DOHH2 (cell line): ENCODE results near the gene ADNP2.

Source experiments
- EZH2phosphoT487 ChIP-seq: fragments of 200-600 bp; sonication (generic); IDR thresholded peaks from 2 replicates; pipeline ENCODE4 v1.6.1; 2017; ENCODE audit warnings: borderline replicate concordance, mild to moderate bottlenecking, antibody characterized with exemption, low read length, moderate library complexity, mixed read lengths
- TF ChIP-seq, protein P1 (sequence below): fragments of 200-600 bp; sonication (generic); IDR thresholded peaks from one replicate; pipeline ENCODE4 v1.5.1; 2014; ENCODE audit warnings: antibody characterized with exemption, mild to moderate bottlenecking, low read depth, low read length; ENCODE audit not compliant: poor library complexity, severe bottlenecking

DNA sequence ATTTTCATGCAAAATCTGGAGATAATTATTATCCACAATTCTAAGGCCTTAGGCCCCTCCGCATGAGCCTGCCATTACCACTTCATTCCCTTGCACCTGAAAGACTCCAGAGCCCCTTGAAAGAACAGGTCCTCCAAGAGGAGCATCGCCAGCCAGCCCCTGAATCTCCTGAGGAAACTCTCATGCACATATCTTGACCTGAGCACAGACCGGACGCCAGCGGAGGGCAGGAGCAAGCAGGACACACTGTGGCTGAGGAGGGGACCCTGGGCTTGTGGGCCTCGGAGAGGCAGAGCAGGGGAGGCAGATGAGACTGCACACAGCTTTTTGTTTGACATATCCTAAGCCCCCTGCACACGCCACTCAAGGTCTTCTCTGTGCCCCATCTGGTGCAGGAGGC lies 13.6 kb upstream of the ADNP2 start:
- TF ChIP-seq, protein P1, sequence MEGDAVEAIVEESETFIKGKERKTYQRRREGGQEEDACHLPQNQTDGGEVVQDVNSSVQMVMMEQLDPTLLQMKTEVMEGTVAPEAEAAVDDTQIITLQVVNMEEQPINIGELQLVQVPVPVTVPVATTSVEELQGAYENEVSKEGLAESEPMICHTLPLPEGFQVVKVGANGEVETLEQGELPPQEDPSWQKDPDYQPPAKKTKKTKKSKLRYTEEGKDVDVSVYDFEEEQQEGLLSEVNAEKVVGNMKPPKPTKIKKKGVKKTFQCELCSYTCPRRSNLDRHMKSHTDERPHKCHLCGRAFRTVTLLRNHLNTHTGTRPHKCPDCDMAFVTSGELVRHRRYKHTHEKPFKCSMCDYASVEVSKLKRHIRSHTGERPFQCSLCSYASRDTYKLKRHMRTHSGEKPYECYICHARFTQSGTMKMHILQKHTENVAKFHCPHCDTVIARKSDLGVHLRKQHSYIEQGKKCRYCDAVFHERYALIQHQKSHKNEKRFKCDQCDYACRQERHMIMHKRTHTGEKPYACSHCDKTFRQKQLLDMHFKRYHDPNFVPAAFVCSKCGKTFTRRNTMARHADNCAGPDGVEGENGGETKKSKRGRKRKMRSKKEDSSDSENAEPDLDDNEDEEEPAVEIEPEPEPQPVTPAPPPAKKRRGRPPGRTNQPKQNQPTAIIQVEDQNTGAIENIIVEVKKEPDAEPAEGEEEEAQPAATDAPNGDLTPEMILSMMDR: no peak
- no peak for TF ChIP-seq EZH2phosphoT487
